Neural progenitor cell (in vitro differentiated cells): ENCODE results near the gene USP53.

Experiments used
- EZH2 ChIP-seq: fragments of 200-600 bp; sonication (generic); IDR thresholded peaks from 2 replicates; pipeline ENCODE4 v1.6.1; 2017; ENCODE audit warnings: antibody characterized with exemption, mild to moderate bottlenecking, moderate library complexity
- EZH2phosphoT487 ChIP-seq: fragments of 200-600 bp; sonication (generic); IDR thresholded peaks from 2 replicates; pipeline ENCODE4 v1.6.1; 2017; ENCODE audit warnings: antibody characterized with exemption
- TF ChIP-seq, protein P1 (sequence below): fragments of 200-600 bp; sonication (generic); IDR thresholded peaks from 2 replicates; pipeline ENCODE4 v1.5.1; 2017; ENCODE audit warnings: antibody characterized with exemption, mild to moderate bottlenecking

GRCh38 chr4:119271361-119272085 is 59.0 kb downstream of the USP53 start:
- TF ChIP-seq, protein P1, sequence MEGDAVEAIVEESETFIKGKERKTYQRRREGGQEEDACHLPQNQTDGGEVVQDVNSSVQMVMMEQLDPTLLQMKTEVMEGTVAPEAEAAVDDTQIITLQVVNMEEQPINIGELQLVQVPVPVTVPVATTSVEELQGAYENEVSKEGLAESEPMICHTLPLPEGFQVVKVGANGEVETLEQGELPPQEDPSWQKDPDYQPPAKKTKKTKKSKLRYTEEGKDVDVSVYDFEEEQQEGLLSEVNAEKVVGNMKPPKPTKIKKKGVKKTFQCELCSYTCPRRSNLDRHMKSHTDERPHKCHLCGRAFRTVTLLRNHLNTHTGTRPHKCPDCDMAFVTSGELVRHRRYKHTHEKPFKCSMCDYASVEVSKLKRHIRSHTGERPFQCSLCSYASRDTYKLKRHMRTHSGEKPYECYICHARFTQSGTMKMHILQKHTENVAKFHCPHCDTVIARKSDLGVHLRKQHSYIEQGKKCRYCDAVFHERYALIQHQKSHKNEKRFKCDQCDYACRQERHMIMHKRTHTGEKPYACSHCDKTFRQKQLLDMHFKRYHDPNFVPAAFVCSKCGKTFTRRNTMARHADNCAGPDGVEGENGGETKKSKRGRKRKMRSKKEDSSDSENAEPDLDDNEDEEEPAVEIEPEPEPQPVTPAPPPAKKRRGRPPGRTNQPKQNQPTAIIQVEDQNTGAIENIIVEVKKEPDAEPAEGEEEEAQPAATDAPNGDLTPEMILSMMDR, result no peak
- TF ChIP-seq EZH2phosphoT487 (no peak), EZH2 (no peak)
